MM.1S (cell line): ENCODE data around the gene ESR2.

ENCODE experiments used
- EZH2 ChIP-seq: fragments of 300-600 bp; sonication (generic); optimal IDR thresholded peaks from 2 replicates; pipeline ENCODE3; 2017; ENCODE audit warnings: low read depth, mild to moderate bottlenecking, antibody characterized with exemption, low read length, mixed read lengths
- EZH2phosphoT487 ChIP-seq: fragments of 300-600 bp; sonication (generic); IDR thresholded peaks from 2 replicates; pipeline ENCODE4 v1.6.1; 2018; ENCODE audit warnings: antibody characterized with exemption, low read length
- TF ChIP-seq, protein P1 (sequence below): fragments of 300-600 bp; sonication (generic); IDR thresholded peaks from 2 replicates; pipeline ENCODE4 v1.5.1; 2016; ENCODE audit warnings: antibody characterized with exemption, low read length, mixed read lengths

DNA sequence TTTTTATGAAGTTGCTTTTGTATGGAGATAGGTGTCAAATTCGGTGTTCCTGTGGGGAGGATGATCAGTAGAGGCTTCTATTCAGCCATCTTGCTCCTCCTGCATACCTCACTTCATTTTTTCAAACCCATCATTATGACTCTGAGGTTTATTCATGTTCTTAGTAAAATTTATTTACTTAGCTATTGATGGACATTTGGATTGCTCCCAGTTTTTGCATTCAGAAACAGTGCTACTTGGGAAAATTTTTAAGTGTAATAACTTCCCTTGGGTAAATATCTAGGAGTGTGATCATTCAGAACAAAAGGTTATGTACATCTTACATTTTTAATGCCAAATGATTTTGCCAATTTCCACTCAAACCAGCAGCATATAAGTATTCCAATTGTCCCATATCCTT lies 233.1 kb downstream of the ESR2 start:
- TF ChIP-seq, protein P1, sequence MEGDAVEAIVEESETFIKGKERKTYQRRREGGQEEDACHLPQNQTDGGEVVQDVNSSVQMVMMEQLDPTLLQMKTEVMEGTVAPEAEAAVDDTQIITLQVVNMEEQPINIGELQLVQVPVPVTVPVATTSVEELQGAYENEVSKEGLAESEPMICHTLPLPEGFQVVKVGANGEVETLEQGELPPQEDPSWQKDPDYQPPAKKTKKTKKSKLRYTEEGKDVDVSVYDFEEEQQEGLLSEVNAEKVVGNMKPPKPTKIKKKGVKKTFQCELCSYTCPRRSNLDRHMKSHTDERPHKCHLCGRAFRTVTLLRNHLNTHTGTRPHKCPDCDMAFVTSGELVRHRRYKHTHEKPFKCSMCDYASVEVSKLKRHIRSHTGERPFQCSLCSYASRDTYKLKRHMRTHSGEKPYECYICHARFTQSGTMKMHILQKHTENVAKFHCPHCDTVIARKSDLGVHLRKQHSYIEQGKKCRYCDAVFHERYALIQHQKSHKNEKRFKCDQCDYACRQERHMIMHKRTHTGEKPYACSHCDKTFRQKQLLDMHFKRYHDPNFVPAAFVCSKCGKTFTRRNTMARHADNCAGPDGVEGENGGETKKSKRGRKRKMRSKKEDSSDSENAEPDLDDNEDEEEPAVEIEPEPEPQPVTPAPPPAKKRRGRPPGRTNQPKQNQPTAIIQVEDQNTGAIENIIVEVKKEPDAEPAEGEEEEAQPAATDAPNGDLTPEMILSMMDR: no peak
- TF ChIP-seq EZH2phosphoT487 (no peak), EZH2 (no peak)
